Stimulated activated CD8-positive, alpha-beta memory T cell treated with anti-CD3 and anti-CD28 coated beads, Interleukin-4, amount 100 ng/mL, for 1 hour (primary cell): ENCODE results near the gene GAB3.

Experiments
- DNase-seq, 2 donors: peaks; one replicate each; pipeline ENCODE4 v3.0.0-alpha.2; 2020; ENCODE audit warnings: low read depth in 2 of 2, low spot score in 1 of 2

The GAB3 gene

GRCh38 chrX:154750301-154751202 lies at the start of gene GAB3:
Gene GAB3 (minus strand): TSS chrX:154751077. CDS start chrX:154751025, 52 bp downstream.
- DNase-seq: no peak

- DNase-seq: no peak
Measured at GRCh38 chrX:154799556-154800348, 48.9 kb upstream of the GAB3 start.

GRCh38 chrX:154797006-154797405 lies 46.1 kb upstream of the GAB3 start:
- no peak for DNase-seq

GRCh38 chrX:154795016-154795415 lies 44.1 kb upstream of the GAB3 start:
- DNase-seq: no peak

GRCh38 chrX:154793084-154793795 lies 42.4 kb upstream of the GAB3 start:
- no peak for DNase-seq

GRCh38 chrX:154791939-154792338 lies 41.1 kb upstream of the GAB3 start:
- DNase-seq: no peak

- DNase-seq: no peak
Measured at GRCh38 chrX:154791467-154791866, 40.6 kb upstream of the GAB3 start.

GRCh38 chrX:154785716-154786115 lies 34.8 kb upstream of the GAB3 start:
- DNase-seq: no peak

GRCh38 chrX:154784149-154784995 lies 33.5 kb upstream of the GAB3 start:
- DNase-seq: no peak

GRCh38 chrX:154780968-154781367 lies 30.1 kb upstream of the GAB3 start:
- no peak for DNase-seq

- DNase-seq: no peak
Measured at GRCh38 chrX:154779261-154779660, 28.4 kb upstream of the GAB3 start.

GRCh38 chrX:154776753-154777152 lies 25.9 kb upstream of the GAB3 start:
- no peak for DNase-seq

GRCh38 chrX:154775419-154776349 lies 24.8 kb upstream of the GAB3 start:
- no peak for DNase-seq

- DNase-seq: no peak
Measured at GRCh38 chrX:154774622-154775021, 23.7 kb upstream of the GAB3 start.

GRCh38 chrX:154762537-154763296 lies 11.8 kb upstream of the GAB3 start, which contains the start of gene DKC1:
Gene DKC1 (plus strand): TSS chrX:154762864. CDS start chrX:154762966, 102 bp downstream.
- peak; percentile 71 to 87 for DNase-seq

GRCh38 chrX:154761977-154762536 lies 11.2 kb upstream of the GAB3 start:
- no peak for DNase-seq

- DNase-seq: no peak
Measured at GRCh38 chrX:154758696-154759095, 7.8 kb upstream of the GAB3 start.

GRCh38 chrX:154751669-154752271 lies 893 bp upstream of the GAB3 start:
- DNase-seq: no peak
